H1 (cell line): ENCODE results near the gene ITPR1. TPM values are rescaled to one million over a fixed set of nuclear protein-coding genes. Genes with fewer than 3 reads are reported as not detected.

Experiments
- ASH2L ChIP-seq: fragments of 200-600, 300-600 bp; sonication (generic); IDR thresholded peaks from one replicate; pipeline ENCODE4 v1.7.1; 2017; ENCODE audit warnings: low read length
- BRCA1 ChIP-seq: IDR thresholded peaks from 2 replicates; pipeline ENCODE4 v1.6.1; 2012; ENCODE audit warnings: low read depth, low read length, improper control_type of control experiment
- CHD7 ChIP-seq: fragments of 300-600 bp; sonication (generic); IDR thresholded peaks from 2 replicates; pipeline ENCODE4 v1.7.1; 2012; ENCODE audit warnings: low read length, moderate library complexity, mild to moderate bottlenecking, inconsistent platforms; ENCODE audit not compliant: insufficient replicate concordance
- KDM5A ChIP-seq: fragments of 200-600 bp; IDR thresholded peaks from 2 replicates; pipeline ENCODE4 v1.7.1; 2012; ENCODE audit warnings: mild to moderate bottlenecking, low read length, inconsistent platforms, mixed read lengths
- MAFK ChIP-seq: IDR thresholded peaks from 2 replicates; pipeline ENCODE4 v1.6.1; 2012; ENCODE audit warnings: low read depth, mild to moderate bottlenecking, improper control_type of control experiment, low read length
- NRF1 ChIP-seq: IDR thresholded peaks from 2 replicates; pipeline ENCODE4 v1.6.1; 2011; ENCODE audit warnings: mild to moderate bottlenecking, low read depth, low read length, improper control_type of control experiment
- POLR2A ChIP-seq, 2 experiments: IDR thresholded peaks; 1 replicate in 1 of 2; 2 replicates in 1 of 2; pipeline ENCODE4 v1.6.1; 2011; ENCODE audit warnings: low read depth in 2 of 2, low read length in 2 of 2, mild to moderate bottlenecking in 2 of 2; ENCODE audit errors: control extremely low read depth in 1 of 2
- RNF2 ChIP-seq: fragments of 200-900, 300-1000 bp; sonication (generic); IDR thresholded peaks from 2 replicates; pipeline ENCODE4 v1.7.1; 2016; ENCODE audit warnings: borderline replicate concordance, low read depth, mild to moderate bottlenecking, antibody characterized with exemption, low read length; ENCODE audit not compliant: poor library complexity, severe bottlenecking; ENCODE audit errors: missing control alignments
- SAP30 ChIP-seq: fragments of 300-600 bp; sonication (generic); IDR thresholded peaks from 2 replicates; pipeline ENCODE4 v1.7.1; 2012; ENCODE audit warnings: low read length, moderate library complexity, mild to moderate bottlenecking, inconsistent platforms; ENCODE audit not compliant: insufficient read depth, insufficient replicate concordance
- SP4 ChIP-seq: IDR thresholded peaks from 2 replicates; pipeline ENCODE4 v1.6.1; 2012; ENCODE audit warnings: low read length, inconsistent platforms
- polyA plus RNA-seq, 7 experiments: library from polyadenylated mRNA; depleted of rRNA in 3 of 7; stranded (reverse) in 5 of 7; unstranded in 2 of 7; fragments of >200 nt in 5 of 7; fragments of 200-250 nt in 2 of 7; gene quantifications; 1 replicate in 5 of 7; 2 replicates in 1 of 7; 4 replicates in 1 of 7; pipeline versions ENCODE4 v1.2.1 to v1.2.3, GENCODE V29; 2011 to 2013; ENCODE audit warnings: missing spikeins in 2 of 7, mixed read lengths in 2 of 7
- total RNA-seq: library from RNA; stranded (reverse); fragmentation: NEBNext Ultra II Directional; extraction: Animal tissue kit (Norgen Biotek cat#: 25700); gene quantifications from 2 replicates; pipeline ENCODE4 v1.2.1, GENCODE V29; 2021

Gene ITPR1
- total and polyA plus RNA-seq, 2 of the 8 experiments (the other 6 are each of a cell fraction or from before 2014, with no cell fraction given): 2.5 to 16.3 TPM

GRCh38 chr3:4633078-4634004, 140.2 kb downstream of the ITPR1 start (continued):
- no peak for TF ChIP-seq CHD7
- TF ChIP-seq SP4: no peak
- TF ChIP-seq KDM5A: no peak
- TF ChIP-seq ASH2L: no peak
- no peak for TF ChIP-seq SAP30
- TF ChIP-seq RNF2: no peak
- no peak for TF ChIP-seq MAFK
- TF ChIP-seq POLR2A (IDR thresholded peaks at IDR 0.05; ENCODE audit: control extremely low read depth in 1 of 2, low read depth in 2 of 2, low read length in 2 of 2): no peak
- no peak for TF ChIP-seq BRCA1
- TF ChIP-seq NRF1: 0 out of 2 replicates have a peak, but pooled peaks have one; percentile 10
